WTC11 (cell line): Measurements from ENCODE around the gene DMD. TPM values are rescaled to one million over a fixed set of nuclear protein-coding genes. Genes with fewer than 3 reads are reported as not detected.

ENCODE experiments used
- ATAC-seq: fragments of 200-7000 bp; cut with Tn5 transposase; 2 replicates; pipeline ENCODE4 v1.10.0; 2021; ENCODE audit warnings: mild to moderate bottlenecking, moderate library complexity
- CTCF ChIA-PET: fragments of 300-600 bp; sonication (Branson Sonifier 250); formaldehyde crosslinking; loops from one replicate; lab custom pipeline; 2021; ENCODE audit warnings: antibody characterized with exemption; lab: Charles Lee
- POLR2A ChIA-PET: fragments of 350-600 bp; sonication (Branson Sonifier 250); formaldehyde crosslinking; loops from one replicate; lab custom pipeline; 2021; ENCODE audit warnings: antibody characterized with exemption; lab: Charles Lee
- DNase-seq: peaks from one replicate; pipeline ENCODE4 v3.0.0; 2021; ENCODE audit warnings: low spot score
- H3K27ac Mint-ChIP-seq: 2 replicates; pipeline ENCODE4 v1.8.0; 2021; ENCODE audit warnings: mixed read lengths
- H3K27me3 Mint-ChIP-seq: 2 replicates; pipeline ENCODE4 v1.8.0; 2021; ENCODE audit warnings: low read depth, mild to moderate bottlenecking, moderate library complexity, mixed read lengths
- H3K36me3 Mint-ChIP-seq: 2 replicates; pipeline ENCODE4 v1.8.0; 2021; ENCODE audit warnings: mixed read lengths
- H3K4me1 Mint-ChIP-seq: 2 replicates; pipeline ENCODE4 v1.8.0; 2022; ENCODE audit warnings: mixed read lengths
- H3K4me3 Mint-ChIP-seq: 2 replicates; pipeline ENCODE4 v1.8.0; 2021; ENCODE audit warnings: mild to moderate bottlenecking, moderate library complexity, mixed read lengths
- H3K9me3 Mint-ChIP-seq: 2 replicates; pipeline ENCODE4 v1.8.0; 2021; ENCODE audit warnings: mixed read lengths
- FOXJ3 ChIP-seq: sonication (generic); formaldehyde crosslinking; IDR thresholded peaks from 2 replicates; pipeline ENCODE4 v1.9.0; 2021; ENCODE audit warnings: missing genetic modification reagents, mild to moderate bottlenecking, borderline replicate concordance
- GRHL2 ChIP-seq: fragments of 250-450 bp; sonication (Bioruptor Pico); IDR thresholded peaks from 2 replicates; pipeline ENCODE4 v1.8.0; 2022; ENCODE audit warnings: mild to moderate bottlenecking, moderate library complexity; ENCODE audit not compliant: insufficient replicate concordance, severe bottlenecking
- HMGA2 ChIP-seq: fragments of 250-450 bp; sonication (Bioruptor Pico); IDR thresholded peaks from 2 replicates; pipeline ENCODE4 v1.4.0; 2021; ENCODE audit warnings: mild to moderate bottlenecking, moderate library complexity
- IRF2 ChIP-seq: sonication (generic); formaldehyde crosslinking; IDR thresholded peaks from 2 replicates; pipeline ENCODE4 v1.8.0; 2022; ENCODE audit warnings: low read depth, missing genetic modification reagents, borderline replicate concordance
- KAT7 ChIP-seq: sonication (generic); formaldehyde crosslinking; IDR thresholded peaks from 2 replicates; pipeline ENCODE4 v1.8.1; 2023; ENCODE audit warnings: missing genetic modification reagents, mild to moderate bottlenecking, borderline replicate concordance
- NFATC4 ChIP-seq: fragments of 250-450 bp; sonication (Bioruptor Pico); IDR thresholded peaks from 2 replicates; pipeline ENCODE4 v1.9.0; 2021; ENCODE audit warnings: mild to moderate bottlenecking
- NR1H2 ChIP-seq: sonication (generic); formaldehyde crosslinking; IDR thresholded peaks from 2 replicates; pipeline ENCODE4 v1.9.0; 2021; ENCODE audit warnings: mild to moderate bottlenecking, moderate library complexity, missing genetic modification reagents
- OVOL2 ChIP-seq: fragments of 250-450 bp; sonication (Bioruptor Pico); IDR thresholded peaks from 2 replicates; pipeline ENCODE4 v1.9.0; 2021; ENCODE audit warnings: mild to moderate bottlenecking, borderline replicate concordance
- RELA ChIP-seq: sonication (generic); formaldehyde crosslinking; IDR thresholded peaks from 2 replicates; pipeline ENCODE4 v1.8.1; 2022; ENCODE audit warnings: missing genetic modification reagents, mild to moderate bottlenecking, borderline replicate concordance
- TEAD4 ChIP-seq: sonication (generic); formaldehyde crosslinking; IDR thresholded peaks from 2 replicates; pipeline ENCODE4 v1.8.0; 2022; ENCODE audit warnings: mild to moderate bottlenecking, missing genetic modification reagents
- ZNF232 ChIP-seq: sonication (generic); formaldehyde crosslinking; IDR thresholded peaks from 2 replicates; pipeline ENCODE4 v1.8.0; 2022; ENCODE audit warnings: mild to moderate bottlenecking, missing genetic modification reagents
- ZNF423 ChIP-seq: fragments of 250-450 bp; sonication (Bioruptor Pico); IDR thresholded peaks from 2 replicates; pipeline ENCODE4 v2.1.2; 2022; ENCODE audit warnings: mild to moderate bottlenecking, moderate library complexity
- total RNA-seq: library from RNA; stranded (reverse); gene quantifications from 3 replicates; pipeline ENCODE4 v1.2.3, GENCODE V29; 2021
- TF ChIP-seq, protein P1 (sequence below): sonication (generic); formaldehyde crosslinking; IDR thresholded peaks from 2 replicates; pipeline ENCODE4 v1.8.0; 2022; ENCODE audit warnings: mild to moderate bottlenecking, missing genetic modification reagents
- TF ChIP-seq, protein P2 (sequence below): sonication (generic); formaldehyde crosslinking; IDR thresholded peaks from 2 replicates; pipeline ENCODE4 v1.8.0; 2022; ENCODE audit warnings: mild to moderate bottlenecking, missing genetic modification reagents
- TF ChIP-seq, protein P3 (sequence below): fragments of 250-450 bp; sonication (Bioruptor Pico); IDR thresholded peaks from 2 replicates; pipeline ENCODE4 v2.1.2; 2022; ENCODE audit warnings: mild to moderate bottlenecking, moderate library complexity
- TF ChIP-seq, protein P4 (sequence below): sonication (generic); formaldehyde crosslinking; IDR thresholded peaks from 2 replicates; pipeline ENCODE4 v1.8.0; 2022; ENCODE audit warnings: mild to moderate bottlenecking, missing genetic modification reagents
- TF ChIP-seq, protein P5 (sequence below): fragments of 250-450 bp; sonication (Bioruptor Pico); IDR thresholded peaks from 2 replicates; pipeline ENCODE4 v1.9.0; 2021; ENCODE audit warnings: moderate library complexity, mild to moderate bottlenecking, inconsistent platforms, borderline replicate concordance
- TF ChIP-seq, protein P6 (sequence below): fragments of 250-450 bp; sonication (Bioruptor Pico); IDR thresholded peaks from 2 replicates; pipeline ENCODE4 v1.8.0; 2021; ENCODE audit warnings: mild to moderate bottlenecking
- TF ChIP-seq, protein P7 (sequence below): fragments of 250-450 bp; sonication (Bioruptor Pico); IDR thresholded peaks from 2 replicates; pipeline ENCODE4 v1.9.0; 2021; ENCODE audit warnings: mild to moderate bottlenecking
- TF ChIP-seq, protein P8 (sequence below): sonication (generic); formaldehyde crosslinking; IDR thresholded peaks from 2 replicates; pipeline ENCODE4 v1.8.0; 2023; ENCODE audit warnings: missing genetic modification reagents, mild to moderate bottlenecking, borderline replicate concordance

Gene DMD
- total RNA-seq, 1 experiment from 2014 or later: 9.1 TPM

DNA sequence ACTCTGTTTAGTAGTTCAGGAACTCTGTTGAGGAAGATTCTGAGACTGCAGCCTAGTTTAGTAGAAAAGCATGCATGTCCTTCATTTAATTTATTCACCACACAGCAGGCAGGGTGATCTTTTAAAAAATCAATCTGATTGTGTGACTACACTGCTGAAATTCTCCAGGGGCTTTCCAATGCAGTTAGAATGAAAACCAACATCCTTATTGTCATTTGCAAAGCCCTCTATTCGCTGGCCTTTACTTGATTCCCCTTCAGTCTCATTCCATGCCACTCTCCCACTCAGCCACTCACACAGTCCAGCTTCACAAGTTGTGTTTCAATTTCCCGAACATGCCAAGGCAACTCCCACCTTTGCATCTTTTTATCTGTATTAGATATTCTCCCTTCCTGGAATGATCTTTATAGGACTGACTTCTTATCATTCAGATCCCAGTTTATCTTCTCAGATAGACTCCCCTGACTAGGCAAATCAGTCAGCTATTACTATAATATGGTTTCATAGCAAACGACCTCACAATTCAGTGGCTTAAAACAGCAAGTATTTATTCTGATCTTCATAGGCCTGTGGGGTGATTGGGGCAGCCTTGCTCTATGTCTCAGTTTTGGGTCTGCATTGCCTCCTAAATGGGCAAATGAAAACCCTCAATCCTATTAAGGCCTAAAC, 2118.2 kb downstream of the DMD start (continued):
- TF ChIP-seq, protein P1, sequence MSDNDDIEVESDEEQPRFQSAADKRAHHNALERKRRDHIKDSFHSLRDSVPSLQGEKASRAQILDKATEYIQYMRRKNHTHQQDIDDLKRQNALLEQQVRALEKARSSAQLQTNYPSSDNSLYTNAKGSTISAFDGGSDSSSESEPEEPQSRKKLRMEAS (CRISPR knock-in tag): no peak
- TF ChIP-seq, protein P2, sequence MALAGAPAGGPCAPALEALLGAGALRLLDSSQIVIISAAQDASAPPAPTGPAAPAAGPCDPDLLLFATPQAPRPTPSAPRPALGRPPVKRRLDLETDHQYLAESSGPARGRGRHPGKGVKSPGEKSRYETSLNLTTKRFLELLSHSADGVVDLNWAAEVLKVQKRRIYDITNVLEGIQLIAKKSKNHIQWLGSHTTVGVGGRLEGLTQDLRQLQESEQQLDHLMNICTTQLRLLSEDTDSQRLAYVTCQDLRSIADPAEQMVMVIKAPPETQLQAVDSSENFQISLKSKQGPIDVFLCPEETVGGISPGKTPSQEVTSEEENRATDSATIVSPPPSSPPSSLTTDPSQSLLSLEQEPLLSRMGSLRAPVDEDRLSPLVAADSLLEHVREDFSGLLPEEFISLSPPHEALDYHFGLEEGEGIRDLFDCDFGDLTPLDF (CRISPR knock-in tag): no peak
- TF ChIP-seq RELA (CRISPR knock-in tag) (no peak), ZNF232 (no peak), HMGA2 (CRISPR knock-in tag) (no peak), NR1H2 (CRISPR knock-in tag) (no peak)

DNA sequence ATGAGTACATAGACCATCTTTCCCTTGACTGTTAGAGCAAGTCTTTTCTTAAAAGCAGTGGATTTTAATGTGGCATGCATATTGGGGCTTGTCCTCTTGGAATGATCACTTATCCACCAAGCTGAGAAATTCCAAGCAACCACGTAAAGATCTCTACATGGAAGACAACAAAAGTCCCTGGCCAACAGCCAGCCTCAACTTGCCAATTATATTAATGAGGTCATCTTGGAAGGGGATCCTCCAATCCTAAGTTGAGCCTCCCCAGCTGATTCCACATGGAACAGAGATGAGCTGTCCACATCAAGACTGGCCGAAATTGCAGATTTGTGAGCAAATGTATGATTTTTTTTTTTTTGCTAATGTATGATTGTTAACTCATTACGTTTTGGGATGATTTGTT, 2118.9 kb downstream of the DMD start:
- no peak overlapping the region for H3K4me3 Mint-ChIP-seq
- H3K36me3 Mint-ChIP-seq: no peaks in the 10 kb centered on the region; the same call in 1 of the 2 replicates
- CTCF ChIA-PET: no interaction called here
- H3K27me3 Mint-ChIP-seq: no peaks in the 10 kb centered on the region
- ATAC-seq: no peak
- H3K9me3 Mint-ChIP-seq: peaks cover 18% of the 10 kb centered on the region; the same call in 1 of the 2 replicates
- POLR2A ChIA-PET: no interaction called here
- no peak for DNase-seq
- no peak overlapping the region for H3K27ac Mint-ChIP-seq
- H3K4me1 Mint-ChIP-seq: no peaks in the 10 kb centered on the region
- TF ChIP-seq, protein P3, sequence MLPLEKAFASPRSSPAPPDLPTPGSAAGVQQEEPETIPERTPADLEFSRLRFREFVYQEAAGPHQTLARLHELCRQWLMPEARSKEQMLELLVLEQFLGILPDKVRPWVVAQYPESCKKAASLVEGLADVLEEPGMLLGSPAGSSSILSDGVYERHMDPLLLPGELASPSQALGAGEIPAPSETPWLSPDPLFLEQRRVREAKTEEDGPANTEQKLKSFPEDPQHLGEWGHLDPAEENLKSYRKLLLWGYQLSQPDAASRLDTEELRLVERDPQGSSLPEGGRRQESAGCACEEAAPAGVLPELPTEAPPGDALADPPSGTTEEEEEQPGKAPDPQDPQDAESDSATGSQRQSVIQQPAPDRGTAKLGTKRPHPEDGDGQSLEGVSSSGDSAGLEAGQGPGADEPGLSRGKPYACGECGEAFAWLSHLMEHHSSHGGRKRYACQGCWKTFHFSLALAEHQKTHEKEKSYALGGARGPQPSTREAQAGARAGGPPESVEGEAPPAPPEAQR (CRISPR knock-in tag): no peak
- TF ChIP-seq OVOL2 (CRISPR knock-in tag): no peak
- no peak for TF ChIP-seq KAT7 (CRISPR knock-in tag)
- TF ChIP-seq, protein P4, sequence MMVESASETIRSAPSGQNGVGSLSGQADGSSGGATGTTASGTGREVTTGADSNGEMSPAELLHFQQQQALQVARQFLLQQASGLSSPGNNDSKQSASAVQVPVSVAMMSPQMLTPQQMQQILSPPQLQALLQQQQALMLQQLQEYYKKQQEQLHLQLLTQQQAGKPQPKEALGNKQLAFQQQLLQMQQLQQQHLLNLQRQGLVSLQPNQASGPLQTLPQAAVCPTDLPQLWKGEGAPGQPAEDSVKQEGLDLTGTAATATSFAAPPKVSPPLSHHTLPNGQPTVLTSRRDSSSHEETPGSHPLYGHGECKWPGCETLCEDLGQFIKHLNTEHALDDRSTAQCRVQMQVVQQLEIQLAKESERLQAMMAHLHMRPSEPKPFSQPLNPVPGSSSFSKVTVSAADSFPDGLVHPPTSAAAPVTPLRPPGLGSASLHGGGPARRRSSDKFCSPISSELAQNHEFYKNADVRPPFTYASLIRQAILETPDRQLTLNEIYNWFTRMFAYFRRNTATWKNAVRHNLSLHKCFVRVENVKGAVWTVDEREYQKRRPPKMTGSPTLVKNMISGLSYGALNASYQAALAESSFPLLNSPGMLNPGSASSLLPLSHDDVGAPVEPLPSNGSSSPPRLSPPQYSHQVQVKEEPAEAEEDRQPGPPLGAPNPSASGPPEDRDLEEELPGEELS (CRISPR knock-in tag): no peak
- TF ChIP-seq ZNF423 (CRISPR knock-in tag): no peak
- TF ChIP-seq, protein P5, sequence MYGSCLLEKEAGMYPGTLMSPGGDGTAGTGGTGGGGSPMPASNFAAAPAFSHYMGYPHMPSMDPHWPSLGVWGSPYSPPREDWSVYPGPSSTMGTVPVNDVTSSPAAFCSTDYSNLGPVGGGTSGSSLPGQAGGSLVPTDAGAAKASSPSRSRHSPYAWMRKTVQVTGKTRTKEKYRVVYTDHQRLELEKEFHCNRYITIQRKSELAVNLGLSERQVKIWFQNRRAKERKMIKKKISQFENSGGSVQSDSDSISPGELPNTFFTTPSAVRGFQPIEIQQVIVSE (CRISPR knock-in tag): no peak
- no peak for TF ChIP-seq IRF2 (CRISPR knock-in tag)
- TF ChIP-seq, protein P6, sequence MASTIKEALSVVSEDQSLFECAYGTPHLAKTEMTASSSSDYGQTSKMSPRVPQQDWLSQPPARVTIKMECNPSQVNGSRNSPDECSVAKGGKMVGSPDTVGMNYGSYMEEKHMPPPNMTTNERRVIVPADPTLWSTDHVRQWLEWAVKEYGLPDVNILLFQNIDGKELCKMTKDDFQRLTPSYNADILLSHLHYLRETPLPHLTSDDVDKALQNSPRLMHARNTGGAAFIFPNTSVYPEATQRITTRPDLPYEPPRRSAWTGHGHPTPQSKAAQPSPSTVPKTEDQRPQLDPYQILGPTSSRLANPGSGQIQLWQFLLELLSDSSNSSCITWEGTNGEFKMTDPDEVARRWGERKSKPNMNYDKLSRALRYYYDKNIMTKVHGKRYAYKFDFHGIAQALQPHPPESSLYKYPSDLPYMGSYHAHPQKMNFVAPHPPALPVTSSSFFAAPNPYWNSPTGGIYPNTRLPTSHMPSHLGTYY (CRISPR knock-in tag): no peak
- no peak for TF ChIP-seq FOXJ3 (CRISPR knock-in tag)
- TF ChIP-seq, protein P7, sequence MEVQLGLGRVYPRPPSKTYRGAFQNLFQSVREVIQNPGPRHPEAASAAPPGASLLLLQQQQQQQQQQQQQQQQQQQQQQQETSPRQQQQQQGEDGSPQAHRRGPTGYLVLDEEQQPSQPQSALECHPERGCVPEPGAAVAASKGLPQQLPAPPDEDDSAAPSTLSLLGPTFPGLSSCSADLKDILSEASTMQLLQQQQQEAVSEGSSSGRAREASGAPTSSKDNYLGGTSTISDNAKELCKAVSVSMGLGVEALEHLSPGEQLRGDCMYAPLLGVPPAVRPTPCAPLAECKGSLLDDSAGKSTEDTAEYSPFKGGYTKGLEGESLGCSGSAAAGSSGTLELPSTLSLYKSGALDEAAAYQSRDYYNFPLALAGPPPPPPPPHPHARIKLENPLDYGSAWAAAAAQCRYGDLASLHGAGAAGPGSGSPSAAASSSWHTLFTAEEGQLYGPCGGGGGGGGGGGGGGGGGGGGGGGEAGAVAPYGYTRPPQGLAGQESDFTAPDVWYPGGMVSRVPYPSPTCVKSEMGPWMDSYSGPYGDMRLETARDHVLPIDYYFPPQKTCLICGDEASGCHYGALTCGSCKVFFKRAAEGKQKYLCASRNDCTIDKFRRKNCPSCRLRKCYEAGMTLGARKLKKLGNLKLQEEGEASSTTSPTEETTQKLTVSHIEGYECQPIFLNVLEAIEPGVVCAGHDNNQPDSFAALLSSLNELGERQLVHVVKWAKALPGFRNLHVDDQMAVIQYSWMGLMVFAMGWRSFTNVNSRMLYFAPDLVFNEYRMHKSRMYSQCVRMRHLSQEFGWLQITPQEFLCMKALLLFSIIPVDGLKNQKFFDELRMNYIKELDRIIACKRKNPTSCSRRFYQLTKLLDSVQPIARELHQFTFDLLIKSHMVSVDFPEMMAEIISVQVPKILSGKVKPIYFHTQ (CRISPR knock-in tag): no peak
- TF ChIP-seq, protein P8, sequence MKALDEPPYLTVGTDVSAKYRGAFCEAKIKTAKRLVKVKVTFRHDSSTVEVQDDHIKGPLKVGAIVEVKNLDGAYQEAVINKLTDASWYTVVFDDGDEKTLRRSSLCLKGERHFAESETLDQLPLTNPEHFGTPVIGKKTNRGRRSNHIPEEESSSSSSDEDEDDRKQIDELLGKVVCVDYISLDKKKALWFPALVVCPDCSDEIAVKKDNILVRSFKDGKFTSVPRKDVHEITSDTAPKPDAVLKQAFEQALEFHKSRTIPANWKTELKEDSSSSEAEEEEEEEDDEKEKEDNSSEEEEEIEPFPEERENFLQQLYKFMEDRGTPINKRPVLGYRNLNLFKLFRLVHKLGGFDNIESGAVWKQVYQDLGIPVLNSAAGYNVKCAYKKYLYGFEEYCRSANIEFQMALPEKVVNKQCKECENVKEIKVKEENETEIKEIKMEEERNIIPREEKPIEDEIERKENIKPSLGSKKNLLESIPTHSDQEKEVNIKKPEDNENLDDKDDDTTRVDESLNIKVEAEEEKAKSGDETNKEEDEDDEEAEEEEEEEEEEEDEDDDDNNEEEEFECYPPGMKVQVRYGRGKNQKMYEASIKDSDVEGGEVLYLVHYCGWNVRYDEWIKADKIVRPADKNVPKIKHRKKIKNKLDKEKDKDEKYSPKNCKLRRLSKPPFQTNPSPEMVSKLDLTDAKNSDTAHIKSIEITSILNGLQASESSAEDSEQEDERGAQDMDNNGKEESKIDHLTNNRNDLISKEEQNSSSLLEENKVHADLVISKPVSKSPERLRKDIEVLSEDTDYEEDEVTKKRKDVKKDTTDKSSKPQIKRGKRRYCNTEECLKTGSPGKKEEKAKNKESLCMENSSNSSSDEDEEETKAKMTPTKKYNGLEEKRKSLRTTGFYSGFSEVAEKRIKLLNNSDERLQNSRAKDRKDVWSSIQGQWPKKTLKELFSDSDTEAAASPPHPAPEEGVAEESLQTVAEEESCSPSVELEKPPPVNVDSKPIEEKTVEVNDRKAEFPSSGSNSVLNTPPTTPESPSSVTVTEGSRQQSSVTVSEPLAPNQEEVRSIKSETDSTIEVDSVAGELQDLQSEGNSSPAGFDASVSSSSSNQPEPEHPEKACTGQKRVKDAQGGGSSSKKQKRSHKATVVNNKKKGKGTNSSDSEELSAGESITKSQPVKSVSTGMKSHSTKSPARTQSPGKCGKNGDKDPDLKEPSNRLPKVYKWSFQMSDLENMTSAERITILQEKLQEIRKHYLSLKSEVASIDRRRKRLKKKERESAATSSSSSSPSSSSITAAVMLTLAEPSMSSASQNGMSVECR (CRISPR knock-in tag): no peak
- no peak for TF ChIP-seq TEAD4 (CRISPR knock-in tag)
- no peak for TF ChIP-seq HMGA2 (CRISPR knock-in tag)
- no peak for TF ChIP-seq GRHL2 (CRISPR knock-in tag)
- TF ChIP-seq NFATC4 (CRISPR knock-in tag): no peak
